ENCODE results near the gene NCR3LG1.

NCR3LG1 gene

GRCh38 chr11:17351510-17352176 lies at the start of gene NCR3LG1:
NCR3LG1 (plus strand) TSS chr11:17351800; CDS start chr11:17351970, 170 bp downstream.
- DNase-seq (peak; percentile 69), ATAC-seq (peak; percentile 40)

- no peak for ATAC-seq
These were observed 38.0 kb upstream of the NCR3LG1 start for GRCh38 chr11:17313349-17314231.

GRCh38 chr11:17314232-17314547 lies 37.4 kb upstream of the NCR3LG1 start:
- DNase-seq = no peak
- no peak for ATAC-seq

More at GRCh38 chr11:17313349-17314231, 38.0 kb upstream of the NCR3LG1 start:
- no peak for DNase-seq

GRCh38 chr11:17314904-17315426 lies 36.6 kb upstream of the NCR3LG1 start:
- ATAC-seq = peak; percentile 65
- no peak for DNase-seq

GRCh38 chr11:17328871-17329494 lies 22.6 kb upstream of the NCR3LG1 start:
- ATAC-seq = no peak
- no peak for DNase-seq

GRCh38 chr11:17331669-17332068 lies 19.9 kb upstream of the NCR3LG1 start:
- DNase-seq (no peak), ATAC-seq (no peak)

- ATAC-seq (no peak), DNase-seq (no peak)
These were observed 17.6 kb upstream of the NCR3LG1 start for GRCh38 chr11:17333799-17334586.

- ATAC-seq = no peak
These were observed 8.3 kb upstream of the NCR3LG1 start for GRCh38 chr11:17343257-17343656.

GRCh38 chr11:17343907-17344306 lies 7.7 kb upstream of the NCR3LG1 start:
- DNase-seq (peak; percentile 63), ATAC-seq (peak; percentile 96)

More at GRCh38 chr11:17343257-17343656, 8.3 kb upstream of the NCR3LG1 start:
- DNase-seq = no peak

- no peak for ATAC-seq
- DNase-seq = no peak
These were observed 3.9 kb upstream of the NCR3LG1 start for GRCh38 chr11:17347676-17348075.

GRCh38 chr11:17350455-17351171 lies 987 bp upstream of the NCR3LG1 start:
- peak; percentile 53 for ATAC-seq
- no peak for DNase-seq

- no peak for ATAC-seq
- no peak for DNase-seq
These were observed 459 bp upstream of the NCR3LG1 start for GRCh38 chr11:17351172-17351509.

- DNase-seq (peak; percentile 75), ATAC-seq (peak; percentile 51)
These were observed 1.6 kb downstream of the NCR3LG1 start for GRCh38 chr11:17352950-17353820.

GRCh38 chr11:17353821-17354600 lies 2.4 kb downstream of the NCR3LG1 start:
- ATAC-seq (no peak), DNase-seq (no peak)

GRCh38 chr11:17354601-17354991 lies 3.0 kb downstream of the NCR3LG1 start:
- ATAC-seq (no peak), DNase-seq (peak; percentile 76)

- no peak for ATAC-seq
- DNase-seq = no peak
These were observed 14.9 kb downstream of the NCR3LG1 start for GRCh38 chr11:17366495-17366894.

- no peak for DNase-seq
- ATAC-seq = no peak
These were observed 17.0 kb downstream of the NCR3LG1 start for GRCh38 chr11:17368551-17368950.

GRCh38 chr11:17369094-17369493 lies 17.5 kb downstream of the NCR3LG1 start:
- DNase-seq = no peak
- no peak for ATAC-seq

- DNase-seq = no peak
- no peak for ATAC-seq
These were observed 18.2 kb downstream of the NCR3LG1 start for GRCh38 chr11:17369684-17370243.
